Measurements from ENCODE around the gene PLA2G4B.

PLA2G4B gene

DNA sequence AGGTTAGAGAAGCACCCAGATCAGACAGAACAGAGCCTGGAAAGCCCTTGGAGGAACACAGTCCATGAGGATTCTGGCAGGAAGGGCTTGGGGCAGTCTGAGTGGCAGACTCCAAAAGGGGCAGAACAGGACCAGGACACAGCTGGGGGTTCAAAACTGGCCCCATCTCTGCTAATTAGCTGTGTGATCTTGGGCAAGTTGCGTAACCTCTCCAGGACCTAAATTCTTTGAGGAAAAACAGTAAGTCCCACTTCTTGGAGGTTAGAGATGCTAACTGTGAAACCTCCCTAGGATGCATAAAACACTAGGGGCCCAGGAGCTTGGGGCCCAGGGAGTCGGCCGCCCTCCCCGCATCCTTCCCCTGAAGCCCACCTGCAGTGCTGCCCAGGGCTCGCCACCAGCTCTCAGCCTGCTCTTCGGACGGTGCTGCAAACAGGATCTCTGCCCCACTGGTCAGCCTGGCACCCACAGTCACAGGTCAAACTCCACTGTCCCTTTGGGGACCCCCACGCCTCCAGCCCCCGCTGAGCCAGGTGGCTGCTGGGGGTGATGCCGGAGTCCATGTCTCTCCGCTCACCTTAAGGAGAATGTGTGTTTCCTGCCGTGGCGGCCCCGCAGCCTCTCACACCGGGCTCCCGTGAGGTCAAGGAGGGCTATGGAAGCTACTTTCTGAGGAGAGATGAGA is 12.0 kb downstream of the PLA2G4B start:
- DNase-seq (ENCODE audit: low spot score) (no peak), ATAC-seq (ENCODE audit: low read depth) (no peak)
- Histone ChIP-seq H3K4me3 (ENCODE audit: severe bottlenecking) (no peak overlapping the region), H3K27me3 (ENCODE audit: insufficient read depth, poor library complexity, severe bottlenecking) (no peaks in the 10 kb centered on the region), H3K4me1 (ENCODE audit: insufficient read depth, poor library complexity, severe bottlenecking) (peaks cover 13% of the 10 kb centered on the region), H3K9me3 (ENCODE audit: severe bottlenecking) (no peaks in the 10 kb centered on the region), H3K27ac (ENCODE audit: poor library complexity, severe bottlenecking) (no peak overlapping the region), H3K36me3 (ENCODE audit: low read depth) (no peaks in the 10 kb centered on the region)
- TF ChIP-seq, protein P1, sequence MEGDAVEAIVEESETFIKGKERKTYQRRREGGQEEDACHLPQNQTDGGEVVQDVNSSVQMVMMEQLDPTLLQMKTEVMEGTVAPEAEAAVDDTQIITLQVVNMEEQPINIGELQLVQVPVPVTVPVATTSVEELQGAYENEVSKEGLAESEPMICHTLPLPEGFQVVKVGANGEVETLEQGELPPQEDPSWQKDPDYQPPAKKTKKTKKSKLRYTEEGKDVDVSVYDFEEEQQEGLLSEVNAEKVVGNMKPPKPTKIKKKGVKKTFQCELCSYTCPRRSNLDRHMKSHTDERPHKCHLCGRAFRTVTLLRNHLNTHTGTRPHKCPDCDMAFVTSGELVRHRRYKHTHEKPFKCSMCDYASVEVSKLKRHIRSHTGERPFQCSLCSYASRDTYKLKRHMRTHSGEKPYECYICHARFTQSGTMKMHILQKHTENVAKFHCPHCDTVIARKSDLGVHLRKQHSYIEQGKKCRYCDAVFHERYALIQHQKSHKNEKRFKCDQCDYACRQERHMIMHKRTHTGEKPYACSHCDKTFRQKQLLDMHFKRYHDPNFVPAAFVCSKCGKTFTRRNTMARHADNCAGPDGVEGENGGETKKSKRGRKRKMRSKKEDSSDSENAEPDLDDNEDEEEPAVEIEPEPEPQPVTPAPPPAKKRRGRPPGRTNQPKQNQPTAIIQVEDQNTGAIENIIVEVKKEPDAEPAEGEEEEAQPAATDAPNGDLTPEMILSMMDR (IDR thresholded peaks at IDR 0.05; ENCODE audit: poor library complexity, severe bottlenecking), result no peak

DNA sequence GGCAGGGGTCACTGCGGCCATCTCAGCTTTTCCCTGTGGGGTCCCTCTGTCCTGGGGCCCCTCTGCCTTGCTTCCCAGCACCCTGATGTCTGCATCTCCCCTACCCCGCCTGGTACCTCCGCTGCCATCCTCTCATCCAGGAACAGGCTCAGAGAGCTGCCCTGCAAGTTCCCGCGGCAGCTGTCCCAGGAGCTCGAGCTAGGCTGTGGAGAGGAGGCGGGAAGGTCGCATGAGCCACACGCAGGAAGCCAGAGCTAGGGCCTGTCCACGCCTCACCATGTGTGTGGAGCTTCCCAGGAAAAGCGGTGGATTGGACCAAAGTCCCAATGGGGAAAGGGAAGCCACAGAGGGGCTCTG is 12.5 kb downstream of the PLA2G4B start:
- H3K9me3 ChIP-seq (ENCODE audit: severe bottlenecking), result no peaks in the 10 kb centered on the region
- H3K4me3 ChIP-seq (ENCODE audit: severe bottlenecking), result no peak overlapping the region
- TF ChIP-seq, protein P1 (IDR thresholded peaks at IDR 0.05; ENCODE audit: poor library complexity, severe bottlenecking), result no peak
- no peaks in the 10 kb centered on the region for H3K36me3 ChIP-seq (ENCODE audit: low read depth)
- DNase-seq (ENCODE audit: low spot score), result no peak
- H3K27ac ChIP-seq (ENCODE audit: poor library complexity, severe bottlenecking), result no peak overlapping the region
- H3K27me3 ChIP-seq (ENCODE audit: insufficient read depth, poor library complexity, severe bottlenecking), result no peaks in the 10 kb centered on the region
- peaks cover 13% of the 10 kb centered on the region for H3K4me1 ChIP-seq (ENCODE audit: insufficient read depth, poor library complexity, severe bottlenecking)
- ATAC-seq (ENCODE audit: low read depth), result no peak

DNA sequence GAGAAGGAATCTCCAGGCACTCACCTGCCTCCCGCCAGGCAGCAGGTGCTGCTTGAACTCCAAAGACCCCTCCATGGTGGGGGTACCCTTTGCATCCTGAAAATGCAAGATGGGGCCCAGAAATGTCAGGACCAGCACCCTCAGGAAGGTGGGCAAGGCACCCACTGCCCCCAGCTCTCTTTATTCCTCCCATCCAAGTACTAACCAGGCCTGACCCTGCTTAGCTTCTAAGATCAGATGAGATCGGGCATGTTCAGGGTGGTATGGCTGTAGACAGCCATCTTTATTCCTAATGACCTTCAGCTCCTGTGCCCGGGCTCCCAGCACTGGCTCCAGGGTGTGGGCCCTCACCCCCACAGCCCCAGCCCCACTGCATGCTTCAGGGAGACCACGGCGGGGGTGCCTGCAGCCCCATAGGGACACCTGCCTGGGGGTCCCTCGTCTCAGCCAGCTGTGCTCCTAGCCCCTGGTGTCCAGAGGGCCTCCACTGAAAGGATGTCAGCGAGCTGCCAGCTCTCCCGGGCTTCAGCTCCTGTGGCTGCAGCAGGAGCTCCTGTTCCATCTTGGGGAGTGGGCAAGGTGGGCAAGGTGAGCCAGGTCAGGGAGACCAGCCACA is 13.2 kb downstream of the PLA2G4B start:
- TF ChIP-seq, protein P1 (IDR thresholded peaks at IDR 0.05; ENCODE audit: poor library complexity, severe bottlenecking), result no peak
- Histone ChIP-seq H3K27ac (ENCODE audit: poor library complexity, severe bottlenecking) (no peak overlapping the region), H3K27me3 (ENCODE audit: insufficient read depth, poor library complexity, severe bottlenecking) (no peaks in the 10 kb centered on the region), H3K4me3 (ENCODE audit: severe bottlenecking) (no peak overlapping the region), H3K9me3 (ENCODE audit: severe bottlenecking) (no peaks in the 10 kb centered on the region), H3K4me1 (ENCODE audit: insufficient read depth, poor library complexity, severe bottlenecking) (peaks cover 13% of the 10 kb centered on the region), H3K36me3 (ENCODE audit: low read depth) (no peaks in the 10 kb centered on the region)
- no peak for ATAC-seq (ENCODE audit: low read depth)
- no peak for DNase-seq (ENCODE audit: low spot score)

DNA sequence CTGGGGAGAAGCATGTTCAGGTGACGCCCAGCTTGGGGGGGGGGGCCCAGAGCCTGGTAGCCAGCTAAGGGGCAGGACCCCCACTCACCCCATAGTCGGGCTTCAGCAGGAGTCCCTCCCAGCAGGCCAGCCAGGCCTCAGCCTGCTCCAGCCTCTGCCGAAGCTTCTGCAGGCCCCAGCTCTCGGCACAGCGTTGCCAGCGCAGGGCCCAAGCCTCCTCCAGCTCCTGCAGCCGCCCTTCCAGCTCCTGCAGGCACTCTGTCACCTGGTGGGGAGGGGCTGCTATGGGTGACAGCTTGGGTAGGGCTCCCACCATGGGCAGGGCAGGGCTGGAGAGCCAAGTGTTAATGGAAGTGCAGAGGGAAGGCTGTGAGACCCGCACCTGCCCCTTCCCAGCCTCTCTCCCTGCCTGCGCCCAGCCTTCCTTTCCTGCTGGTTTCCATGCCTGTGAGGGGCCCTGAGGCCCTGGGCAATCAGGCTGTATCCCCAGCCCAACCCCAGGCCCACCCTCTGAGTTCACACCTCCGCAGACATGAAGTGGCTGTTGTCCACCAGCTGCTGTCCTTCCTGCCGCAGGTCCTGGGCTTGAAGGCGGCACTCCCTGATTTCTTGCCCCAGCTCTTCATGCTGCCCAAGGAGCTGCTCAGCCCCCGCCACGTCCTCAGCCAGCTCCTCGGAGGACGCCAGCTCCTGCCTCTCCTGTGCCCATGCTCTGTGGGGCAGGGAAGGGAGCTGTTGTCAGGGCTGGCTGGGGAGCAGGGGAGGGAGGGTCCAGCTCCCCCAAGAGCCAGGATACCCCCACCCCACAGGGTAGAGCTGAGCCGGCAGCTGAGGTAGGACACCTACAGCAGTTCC is 14.3 kb downstream of the PLA2G4B start:
- no peak for ATAC-seq (ENCODE audit: low read depth)
- H3K27ac ChIP-seq (ENCODE audit: poor library complexity, severe bottlenecking), result no peak overlapping the region

More for the DNA sequence above, 14.3 kb downstream of the PLA2G4B start:
- H3K27me3 ChIP-seq (ENCODE audit: insufficient read depth, poor library complexity, severe bottlenecking), result no peaks in the 10 kb centered on the region
- no peaks in the 10 kb centered on the region for H3K9me3 ChIP-seq (ENCODE audit: severe bottlenecking)
- H3K4me1 ChIP-seq (ENCODE audit: insufficient read depth, poor library complexity, severe bottlenecking), result peaks cover 13% of the 10 kb centered on the region
- TF ChIP-seq, protein P1 (IDR thresholded peaks at IDR 0.05; ENCODE audit: poor library complexity, severe bottlenecking), result no peak
- no peak for DNase-seq (ENCODE audit: low spot score)
- H3K36me3 ChIP-seq (ENCODE audit: low read depth), result no peaks in the 10 kb centered on the region
- H3K4me3 ChIP-seq (ENCODE audit: severe bottlenecking), result no peak overlapping the region

Measured in RWPE2 (cell line).